ENCODE measurements around the gene AGXT. TPM values are rescaled to one million over a fixed set of nuclear protein-coding genes. Genes with fewer than 3 reads are reported as not detected.

The AGXT gene
- total RNA-seq, 1 donor from 2014 or later, result 0.32 TPM

GRCh38 chr2:240884745-240885144 lies 16.1 kb downstream of the AGXT start:
- no peak for DNase-seq (ENCODE audit: low spot score)

- no peak for DNase-seq (ENCODE audit: low spot score)
Observed at GRCh38 chr2:240885566-240885965, 16.9 kb downstream of the AGXT start.

DNA sequence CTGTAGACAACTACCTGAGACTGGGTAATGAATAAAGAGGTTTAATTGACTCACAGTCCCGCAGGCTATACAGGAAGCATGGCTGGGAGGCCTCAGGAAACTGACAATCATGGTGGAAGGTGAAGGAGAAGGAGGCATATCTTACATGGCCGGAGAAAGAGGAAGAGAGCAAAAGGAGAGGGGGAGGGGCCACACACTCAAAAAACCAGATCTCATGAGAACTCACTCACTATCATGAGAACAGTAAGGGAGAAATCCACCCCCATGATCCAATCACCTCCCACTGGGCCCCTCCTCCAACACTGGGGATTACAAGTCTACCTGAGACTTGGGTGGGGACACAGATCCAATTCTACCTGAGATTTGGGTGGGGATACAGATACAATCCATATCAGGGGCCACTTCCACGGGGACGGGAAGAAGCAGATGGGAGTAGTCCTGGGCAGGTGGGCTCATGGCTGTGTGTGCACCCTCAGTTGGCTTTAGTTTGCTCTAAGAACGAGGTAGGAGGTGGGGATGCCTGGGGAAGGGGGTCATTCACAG lies 17.5 kb downstream of the AGXT start:
- DNase-seq (ENCODE audit: low spot score), result no peak

- DNase-seq (ENCODE audit: low spot score), result no peak
Observed at GRCh38 chr2:240886678-240887609, 18.3 kb downstream of the AGXT start.

DNA sequence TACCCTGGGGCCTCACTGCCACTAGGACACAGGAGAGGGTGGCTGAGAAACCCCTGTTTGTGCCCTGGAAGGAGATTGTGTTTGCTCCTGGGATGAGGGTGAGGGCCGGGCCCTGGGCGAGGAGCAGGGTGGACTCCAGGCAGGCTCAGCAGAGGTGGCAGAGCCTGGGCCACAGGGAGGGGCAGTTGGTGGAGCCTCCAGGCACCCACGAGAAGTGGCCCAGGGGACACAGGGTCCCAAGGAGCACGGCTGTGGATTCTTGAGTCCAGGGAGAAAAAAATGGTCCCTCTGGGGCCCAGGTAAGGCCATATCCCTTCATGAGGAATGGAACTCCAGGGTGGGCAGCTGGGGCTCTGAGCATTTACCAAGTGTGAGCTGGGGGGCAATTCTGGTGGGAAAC lies 19.0 kb downstream of the AGXT start:
- no peak for DNase-seq (ENCODE audit: low spot score)

- DNase-seq (ENCODE audit: low spot score), result no peak
Observed at GRCh38 chr2:240888130-240888889, 19.7 kb downstream of the AGXT start.

DNA sequence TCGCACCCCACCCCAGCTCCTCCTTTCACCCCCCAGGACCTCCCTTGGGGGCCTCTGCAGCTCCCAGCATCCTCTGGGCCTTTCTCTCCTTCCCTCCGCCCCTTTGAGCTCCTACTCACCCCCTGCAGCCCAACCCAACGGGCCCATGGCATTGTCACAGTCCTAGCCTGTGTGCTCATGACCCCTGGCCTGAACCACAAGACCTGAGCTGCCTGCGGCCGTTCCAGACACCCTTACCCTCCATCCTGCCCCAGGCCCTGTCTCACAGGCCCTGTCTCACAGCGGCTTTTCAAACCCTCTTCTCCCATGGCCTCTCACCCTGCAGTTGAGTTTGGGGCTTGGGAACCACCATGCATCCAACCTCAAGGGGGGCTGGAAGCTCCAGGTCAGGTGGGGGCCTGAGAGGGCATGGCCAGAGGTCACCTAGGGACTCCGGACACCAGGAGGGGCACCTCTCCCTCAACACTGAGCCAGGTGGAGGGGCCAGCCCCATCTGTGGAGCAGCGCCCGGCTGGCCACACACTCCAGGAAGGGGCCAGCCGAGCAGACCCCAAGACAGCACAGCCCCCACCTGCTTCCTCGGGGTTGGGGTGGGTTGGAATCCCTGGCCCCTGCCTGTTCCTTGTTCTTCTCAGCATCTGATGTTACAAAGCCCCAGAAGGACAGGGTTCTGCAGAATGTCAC lies 20.4 kb downstream of the AGXT start:
- no peak for DNase-seq (ENCODE audit: low spot score)

GRCh38 chr2:240889601-240890560 lies 21.3 kb downstream of the AGXT start:
- no peak for DNase-seq (ENCODE audit: low spot score)

- DNase-seq (ENCODE audit: low spot score), result no peak
Observed at GRCh38 chr2:240890691-240891090, 22.1 kb downstream of the AGXT start.

GRCh38 chr2:240891492-240892340 lies 23.1 kb downstream of the AGXT start:
- DNase-seq (ENCODE audit: low spot score), result no peak

DNA sequence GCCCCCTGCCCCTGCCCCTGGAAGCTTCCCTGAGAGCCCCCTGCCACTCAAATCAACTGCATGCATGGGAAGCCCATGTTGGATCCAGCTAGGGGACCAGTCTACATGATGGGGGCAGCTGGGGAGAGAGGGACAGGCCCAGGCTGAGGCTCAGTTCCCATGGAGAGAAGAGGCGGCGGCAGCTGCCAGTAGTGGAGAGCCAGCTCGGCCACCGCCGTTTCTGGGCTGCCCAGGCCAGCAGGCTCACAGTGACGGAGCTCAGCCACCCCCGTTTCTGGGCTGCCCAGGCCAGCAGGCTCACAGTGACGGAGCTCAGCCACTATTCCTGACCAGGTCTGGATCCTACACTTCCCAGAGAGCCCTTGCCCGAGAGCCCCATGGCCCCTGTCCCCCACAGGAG lies 23.7 kb downstream of the AGXT start:
- DNase-seq (ENCODE audit: low spot score), result no peak

DNA sequence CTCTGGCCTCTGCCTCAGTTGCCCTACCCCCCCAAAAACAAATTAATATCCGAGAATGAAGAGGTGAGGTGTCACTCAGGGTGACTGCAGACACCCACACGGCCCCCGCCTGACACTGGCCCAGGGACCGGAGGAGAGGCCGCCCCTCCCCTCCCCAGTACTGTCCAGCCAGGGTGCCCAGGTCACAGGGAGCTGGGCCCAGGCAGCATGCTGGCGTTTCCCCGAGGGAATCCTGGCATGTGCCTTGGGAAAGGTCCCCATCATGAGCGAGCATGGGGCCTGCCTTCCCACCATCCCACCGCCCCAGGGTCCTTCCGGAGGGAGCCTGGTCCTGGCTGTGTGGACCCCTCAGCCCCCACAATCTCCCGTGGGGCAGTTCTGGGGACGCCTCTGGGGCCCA lies 24.3 kb downstream of the AGXT start:
- no peak for DNase-seq (ENCODE audit: low spot score)

- DNase-seq (ENCODE audit: low spot score), result no peak
Observed at GRCh38 chr2:240893363-240893844, 24.8 kb downstream of the AGXT start.

- DNase-seq (ENCODE audit: low spot score), result no peak
Observed at GRCh38 chr2:240894006-240894405, 25.4 kb downstream of the AGXT start.

DNA sequence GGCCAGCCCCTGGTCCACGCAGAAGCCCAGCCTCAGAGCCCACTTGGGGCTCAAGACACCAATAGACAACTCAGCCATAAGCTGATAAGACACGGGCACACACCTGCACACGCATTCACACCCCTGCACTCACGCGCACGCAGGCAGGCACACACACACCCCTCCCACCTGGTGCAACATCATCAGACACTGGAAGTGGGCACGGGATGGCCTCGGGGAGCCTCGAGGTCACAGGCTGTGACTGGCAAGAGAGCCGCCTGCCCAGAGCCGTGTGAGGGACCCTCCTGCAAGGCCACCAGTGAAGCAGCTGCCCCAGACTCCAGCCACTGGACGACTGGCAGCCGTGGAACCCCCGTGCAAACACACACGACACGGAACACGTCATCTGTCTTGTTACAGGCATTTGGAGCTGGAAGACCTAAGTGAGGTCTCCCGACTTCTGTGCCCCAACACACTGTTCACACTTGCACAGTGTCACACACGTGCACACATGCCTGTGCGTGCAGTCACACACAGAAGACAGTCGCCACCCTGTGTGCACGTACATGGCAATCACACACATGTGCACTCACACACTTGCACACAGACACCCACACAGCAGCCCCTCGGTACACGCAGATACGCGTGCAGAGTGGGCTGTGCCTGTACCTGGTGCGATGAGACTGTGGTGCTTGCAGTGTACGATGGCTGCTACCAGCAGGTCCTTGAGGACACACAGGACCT lies 26.4 kb downstream of the AGXT start:
- DNase-seq (ENCODE audit: low spot score), result no peak

- no peak for DNase-seq (ENCODE audit: low spot score)
Observed at GRCh38 chr2:240895656-240896388, 27.2 kb downstream of the AGXT start, which contains the start of gene MAB21L4. Gene MAB21L4 (minus strand): TSS chr2:240896156. CDS start chr2:240895997, 159 bp downstream.

DNA sequence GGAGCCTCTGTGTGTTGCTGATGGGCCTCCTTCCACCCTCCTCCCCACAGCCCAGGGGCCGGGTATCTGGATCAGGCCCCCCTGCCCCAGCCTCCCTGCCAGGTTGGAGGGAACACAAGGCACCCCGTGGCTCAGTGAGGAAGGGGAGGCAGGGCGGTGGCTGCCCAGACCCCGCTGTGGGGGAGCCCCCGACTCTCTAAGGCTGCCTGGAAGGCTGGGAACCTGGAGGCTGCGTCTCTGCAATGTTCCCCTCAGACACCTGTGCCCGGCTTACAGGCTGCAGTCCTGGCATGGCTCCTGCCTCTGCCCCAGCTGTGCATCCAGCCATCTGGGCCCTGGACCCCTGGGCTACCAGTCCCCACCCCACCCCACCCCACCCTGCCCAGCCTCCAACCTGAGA lies 27.8 kb downstream of the AGXT start:
- no peak for DNase-seq (ENCODE audit: low spot score)
